HG03045 (cell line): ENCODE data around the gene SRCAP.

ENCODE experiments used
- ATAC-seq: cut with Tn5 transposase; IDR thresholded peaks from one replicate; pipeline ENCODE4 v1.9.1; 2021; ENCODE audit warnings: mild to moderate bottlenecking, moderate library complexity; ENCODE audit not compliant: unreplicated experiment

The SRCAP gene

DNA sequence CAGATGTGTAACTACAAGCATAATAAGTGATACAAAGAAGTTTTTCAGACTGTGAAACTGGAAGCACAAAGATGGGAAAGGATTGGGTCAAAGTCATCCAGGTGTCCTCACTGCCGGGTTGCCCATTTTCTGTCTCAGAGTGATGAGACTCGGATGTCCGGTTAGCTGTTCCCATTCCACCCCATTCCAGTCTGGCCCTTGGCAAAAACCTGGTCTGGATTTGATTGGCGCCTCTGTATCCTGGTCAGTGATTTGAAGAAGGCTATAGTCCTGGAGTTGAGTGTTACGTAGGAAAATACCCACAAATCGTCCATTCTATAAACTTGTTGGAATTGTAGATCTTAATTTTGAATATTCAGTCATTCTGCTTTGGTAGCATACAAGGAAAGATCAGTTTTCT lies 29.4 kb downstream of the SRCAP start:
- ATAC-seq = no peak

DNA sequence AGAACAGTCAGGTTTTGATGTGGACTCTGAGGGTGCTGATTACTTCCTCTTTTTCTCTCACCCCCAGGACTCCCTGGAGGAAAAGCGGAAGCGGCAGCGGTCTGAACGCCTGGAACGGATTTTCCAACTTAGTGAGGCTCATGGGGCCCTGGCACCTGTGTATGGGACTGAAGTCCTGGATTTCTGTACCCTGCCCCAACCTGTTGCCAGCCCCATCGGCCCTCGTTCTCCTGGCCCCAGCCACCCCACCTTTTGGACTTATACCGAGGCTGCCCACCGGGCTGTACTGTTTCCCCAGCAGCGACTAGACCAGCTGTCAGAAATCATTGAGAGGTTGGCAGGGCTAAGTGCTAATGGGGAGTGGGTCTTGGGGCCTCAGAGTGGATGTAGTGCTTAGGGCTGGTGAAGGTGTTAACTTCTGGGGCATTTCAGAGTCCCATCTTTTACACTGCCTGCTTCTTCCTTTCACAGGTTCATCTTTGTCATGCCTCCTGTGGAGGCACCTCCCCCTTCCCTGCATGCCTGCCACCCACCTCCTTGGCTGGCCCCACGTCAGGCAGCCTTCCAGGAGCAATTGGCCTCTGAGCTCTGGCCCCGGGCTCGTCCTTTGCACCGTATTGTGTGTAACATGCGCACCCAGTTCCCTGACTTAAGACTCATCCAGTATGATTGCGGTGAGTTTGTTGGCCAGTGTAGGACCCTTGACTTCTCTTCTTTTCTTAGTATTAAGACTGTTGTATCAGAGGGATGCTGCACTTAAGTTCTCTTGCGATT lies 30.1 kb downstream of the SRCAP start:
- no peak for ATAC-seq

DNA sequence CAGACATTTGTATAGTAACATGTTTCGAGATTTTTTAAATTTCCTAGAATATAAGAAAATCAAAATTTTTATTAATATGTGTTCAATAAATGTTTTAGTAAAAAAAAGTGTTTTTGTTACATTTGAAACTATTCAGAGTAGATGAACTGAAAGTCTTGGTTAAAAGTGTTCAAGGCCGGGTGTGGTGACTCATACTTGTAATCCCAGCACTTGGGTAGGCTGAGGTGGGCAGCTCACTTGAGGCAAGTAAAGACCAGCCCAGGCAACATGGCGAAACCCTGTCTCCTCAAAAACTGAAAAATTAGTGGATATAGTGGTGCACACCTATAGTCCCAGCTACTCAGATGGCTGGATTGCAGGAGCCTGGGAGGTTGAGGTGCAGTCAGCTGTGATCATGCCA lies 32.4 kb downstream of the SRCAP start:
- ATAC-seq = no peak

DNA sequence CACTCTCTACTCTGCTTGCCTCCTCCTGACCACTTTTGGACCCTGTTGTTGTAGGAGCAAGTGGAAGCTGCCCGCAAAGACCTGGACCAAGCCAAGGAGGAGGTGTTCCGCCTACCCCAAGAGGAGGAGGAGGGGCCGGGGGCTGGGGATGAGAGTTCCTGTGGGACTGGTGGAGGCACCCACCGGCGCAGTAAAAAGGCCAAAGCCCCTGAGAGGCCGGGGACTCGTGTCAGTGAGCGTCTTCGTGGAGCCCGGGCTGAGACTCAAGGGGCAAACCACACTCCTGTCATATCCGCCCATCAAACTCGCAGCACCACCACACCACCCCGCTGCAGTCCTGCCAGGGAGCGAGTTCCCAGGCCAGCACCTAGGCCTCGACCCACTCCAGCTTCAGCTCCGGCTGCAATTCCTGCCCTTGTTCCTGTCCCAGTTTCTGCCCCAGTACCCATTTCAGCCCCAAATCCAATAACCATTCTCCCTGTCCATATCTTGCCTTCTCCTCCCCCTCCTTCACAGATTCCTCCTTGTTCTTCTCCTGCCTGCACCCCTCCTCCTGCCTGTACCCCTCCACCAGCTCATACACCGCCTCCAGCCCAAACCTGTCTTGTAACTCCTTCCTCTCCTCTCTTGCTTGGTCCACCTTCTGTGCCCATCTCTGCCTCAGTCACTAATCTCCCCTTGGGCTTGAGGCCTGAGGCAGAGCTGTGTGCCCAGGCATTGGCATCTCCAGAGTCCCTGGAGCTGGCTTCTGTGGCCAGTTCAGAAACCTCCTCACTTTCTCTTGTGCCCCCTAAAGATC lies 38.2 kb downstream of the SRCAP start:
- ATAC-seq = no peak

DNA sequence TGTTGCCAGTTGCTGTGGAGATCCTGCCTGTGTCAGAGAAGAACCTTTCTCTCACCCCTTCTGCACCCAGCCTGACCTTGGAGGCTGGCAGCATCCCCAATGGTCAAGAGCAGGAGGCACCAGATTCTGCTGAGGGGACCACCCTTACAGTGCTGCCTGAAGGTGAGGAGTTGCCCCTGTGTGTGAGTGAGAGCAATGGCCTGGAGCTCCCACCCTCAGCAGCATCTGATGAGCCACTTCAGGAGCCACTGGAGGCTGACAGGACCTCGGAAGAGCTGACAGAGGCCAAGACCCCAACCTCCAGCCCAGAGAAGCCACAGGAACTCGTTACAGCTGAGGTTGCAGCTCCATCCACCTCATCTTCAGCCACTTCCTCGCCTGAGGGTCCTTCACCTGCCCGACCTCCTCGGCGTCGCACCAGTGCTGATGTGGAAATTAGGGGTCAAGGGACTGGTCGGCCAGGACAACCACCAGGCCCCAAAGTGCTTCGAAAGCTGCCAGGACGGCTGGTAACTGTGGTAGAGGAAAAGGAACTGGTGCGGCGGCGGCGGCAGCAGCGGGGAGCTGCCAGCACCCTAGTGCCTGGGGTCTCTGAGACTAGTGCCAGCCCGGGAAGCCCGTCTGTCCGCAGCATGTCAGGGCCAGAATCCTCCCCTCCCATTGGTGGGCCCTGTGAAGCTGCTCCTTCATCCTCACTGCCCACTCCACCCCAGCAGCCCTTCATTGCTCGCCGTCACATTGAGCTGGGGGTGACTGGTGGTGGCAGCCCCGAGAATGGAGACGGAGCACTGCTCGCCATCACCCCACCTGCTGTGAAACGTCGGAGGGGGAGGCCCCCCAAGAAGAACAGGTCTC lies 39.0 kb downstream of the SRCAP start:
- ATAC-seq = no peak

DNA sequence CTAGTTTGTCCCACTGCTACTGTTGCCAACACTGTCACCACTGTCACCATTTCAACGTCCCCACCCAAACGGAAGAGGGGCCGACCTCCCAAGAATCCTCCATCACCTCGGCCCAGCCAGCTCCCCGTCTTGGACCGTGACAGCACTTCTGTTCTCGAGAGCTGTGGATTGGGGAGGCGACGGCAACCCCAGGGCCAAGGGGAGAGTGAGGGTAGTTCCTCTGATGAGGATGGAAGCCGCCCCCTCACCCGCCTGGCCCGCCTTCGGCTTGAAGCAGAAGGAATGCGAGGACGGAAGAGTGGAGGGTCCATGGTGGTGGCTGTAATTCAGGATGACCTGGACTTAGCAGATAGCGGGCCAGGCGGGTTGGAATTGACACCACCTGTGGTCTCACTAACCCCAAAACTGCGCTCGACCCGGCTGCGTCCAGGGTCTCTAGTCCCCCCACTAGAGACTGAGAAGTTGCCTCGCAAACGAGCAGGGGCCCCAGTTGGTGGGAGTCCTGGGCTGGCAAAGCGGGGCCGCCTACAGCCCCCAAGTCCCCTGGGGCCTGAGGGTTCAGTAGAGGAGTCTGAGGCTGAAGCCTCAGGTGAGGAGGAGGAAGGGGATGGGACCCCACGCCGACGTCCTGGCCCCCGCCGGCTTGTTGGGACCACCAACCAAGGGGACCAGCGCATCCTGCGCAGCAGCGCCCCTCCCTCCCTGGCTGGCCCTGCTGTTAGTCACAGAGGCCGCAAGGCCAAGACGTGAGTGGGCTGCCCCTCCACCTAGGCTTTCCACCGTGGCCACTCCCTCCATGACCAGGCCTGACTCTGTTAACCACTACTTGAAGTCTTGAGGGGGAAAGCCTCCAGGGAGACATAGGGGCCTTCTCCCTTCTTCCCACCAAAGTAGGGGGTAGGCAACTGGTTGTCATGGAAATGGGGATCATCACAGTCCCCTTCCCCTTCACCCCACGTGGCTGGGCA lies 40.3 kb downstream of the SRCAP start:
- ATAC-seq = no peak

DNA sequence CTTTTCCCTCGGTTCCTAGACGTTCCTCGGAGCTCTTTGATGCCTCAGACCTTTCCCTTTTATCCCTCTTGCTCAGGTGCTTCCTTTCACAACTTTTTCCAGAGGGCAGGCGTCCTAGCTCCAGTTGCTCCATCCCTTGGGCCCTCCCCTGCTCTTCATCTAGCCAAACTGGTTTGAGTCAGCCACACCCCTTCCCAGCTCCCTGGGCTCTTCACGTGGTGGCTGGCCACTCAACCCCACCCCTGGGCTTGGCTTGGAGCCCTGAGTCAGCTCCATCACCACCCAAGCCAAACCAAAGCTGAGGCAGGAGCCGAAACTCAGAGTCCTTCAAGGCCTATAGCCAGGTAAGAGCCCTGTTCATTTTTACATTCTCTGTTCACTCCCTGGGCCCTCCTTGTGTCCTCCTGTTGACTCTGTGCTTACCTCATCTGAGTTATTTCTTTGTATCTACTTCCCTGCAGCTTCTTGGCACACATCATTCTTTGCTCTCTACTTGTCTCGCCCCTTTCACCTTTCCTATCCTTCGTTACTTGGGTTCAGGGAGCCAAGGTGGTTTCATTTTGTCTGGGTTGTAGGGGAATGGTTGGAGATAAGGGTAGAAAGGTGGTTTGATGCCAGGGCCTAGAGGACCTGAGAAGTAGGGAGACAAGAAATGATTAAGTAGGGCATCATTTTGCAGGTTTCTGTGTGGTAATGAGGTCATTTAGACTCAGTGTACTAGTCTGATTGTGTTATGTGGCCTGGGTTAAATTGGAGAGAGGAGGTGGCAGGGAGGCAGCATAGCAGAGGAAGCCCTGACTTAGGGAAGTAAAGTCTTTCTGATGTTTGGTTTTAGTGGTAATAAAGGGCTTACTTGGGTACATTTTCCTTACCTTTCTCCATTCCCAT lies 41.6 kb downstream of the SRCAP start:
- ATAC-seq = no peak

DNA sequence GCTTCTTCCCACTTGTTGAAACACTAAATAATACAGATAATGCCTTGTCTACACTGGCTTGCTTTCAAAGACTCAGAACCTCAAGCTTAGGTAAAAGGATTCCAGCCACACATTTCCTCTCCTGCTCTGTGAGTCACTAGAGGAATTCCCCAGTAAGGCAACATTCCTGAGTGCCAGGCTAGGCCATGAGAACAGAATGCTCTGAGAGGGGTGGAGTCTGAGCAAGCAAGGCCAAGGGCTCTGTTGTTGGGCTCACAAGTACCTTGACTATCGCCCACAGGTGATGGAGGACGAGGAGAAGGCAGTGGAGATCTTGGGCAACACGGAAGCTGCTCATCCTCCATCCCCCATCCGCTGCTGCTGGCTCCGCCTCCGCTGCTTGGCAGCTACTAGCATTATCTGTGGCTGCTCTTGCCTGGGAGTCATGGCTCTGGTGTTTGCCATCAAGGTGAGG lies 42.5 kb downstream of the SRCAP start:
- no peak for ATAC-seq

DNA sequence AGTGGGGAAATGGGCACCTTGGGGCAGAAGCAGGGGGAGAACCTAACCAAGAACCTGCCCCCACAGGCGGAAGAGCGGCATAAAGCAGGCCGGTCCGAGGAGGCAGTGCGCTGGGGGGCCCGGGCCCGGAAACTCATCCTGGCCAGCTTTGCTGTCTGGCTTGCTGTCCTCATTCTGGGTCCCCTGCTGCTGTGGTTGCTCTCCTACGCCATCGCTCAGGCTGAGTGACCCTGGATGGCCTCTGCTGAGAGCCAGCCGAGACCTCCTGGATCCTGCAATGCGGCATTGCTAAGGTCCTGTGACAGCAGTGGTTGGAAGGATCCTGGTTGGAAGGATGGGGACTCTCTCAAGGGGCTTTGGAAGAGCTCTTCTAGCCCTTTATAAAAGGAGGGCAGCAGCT lies 44.7 kb downstream of the SRCAP start:
- ATAC-seq = no peak

DNA sequence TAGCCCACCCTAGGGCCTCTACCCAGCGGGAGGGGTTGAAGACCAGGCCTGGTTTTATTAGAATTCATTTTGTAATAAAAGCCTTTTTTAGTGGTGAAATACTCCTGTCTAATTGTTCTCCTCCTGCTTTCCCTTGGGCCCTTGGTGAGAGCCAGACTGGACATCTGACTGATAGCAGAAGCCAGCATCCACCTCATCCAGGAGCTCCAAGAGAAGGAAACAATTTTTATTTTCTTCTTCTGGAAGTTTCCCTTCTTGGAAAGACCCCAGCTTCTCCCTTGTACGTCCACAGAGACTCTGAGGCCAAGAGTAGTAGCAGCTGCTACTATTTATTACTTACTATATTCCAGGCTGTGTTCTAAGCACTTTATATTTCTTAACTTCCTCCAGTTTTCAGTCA lies 45.2 kb downstream of the SRCAP start:
- no peak for ATAC-seq

DNA sequence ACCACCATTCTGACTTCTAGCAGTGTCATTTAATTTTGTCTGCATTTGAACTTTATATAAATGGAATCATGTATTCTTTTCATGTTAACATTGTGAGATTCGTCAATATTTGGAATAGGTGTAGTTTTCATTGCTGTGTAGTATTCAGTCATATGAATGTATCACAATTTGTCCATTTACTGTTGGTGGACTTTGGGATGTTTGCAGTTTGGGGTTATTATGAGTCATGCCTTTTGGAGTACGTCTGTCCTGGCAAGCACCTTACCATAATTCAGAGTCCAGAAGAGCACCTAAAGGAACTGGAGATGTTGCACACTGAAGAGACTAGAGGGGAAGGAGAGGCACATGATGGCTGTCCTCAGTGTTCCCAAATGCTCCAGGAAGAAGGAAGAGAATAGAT lies 46.1 kb downstream of the SRCAP start:
- no peak for ATAC-seq

DNA sequence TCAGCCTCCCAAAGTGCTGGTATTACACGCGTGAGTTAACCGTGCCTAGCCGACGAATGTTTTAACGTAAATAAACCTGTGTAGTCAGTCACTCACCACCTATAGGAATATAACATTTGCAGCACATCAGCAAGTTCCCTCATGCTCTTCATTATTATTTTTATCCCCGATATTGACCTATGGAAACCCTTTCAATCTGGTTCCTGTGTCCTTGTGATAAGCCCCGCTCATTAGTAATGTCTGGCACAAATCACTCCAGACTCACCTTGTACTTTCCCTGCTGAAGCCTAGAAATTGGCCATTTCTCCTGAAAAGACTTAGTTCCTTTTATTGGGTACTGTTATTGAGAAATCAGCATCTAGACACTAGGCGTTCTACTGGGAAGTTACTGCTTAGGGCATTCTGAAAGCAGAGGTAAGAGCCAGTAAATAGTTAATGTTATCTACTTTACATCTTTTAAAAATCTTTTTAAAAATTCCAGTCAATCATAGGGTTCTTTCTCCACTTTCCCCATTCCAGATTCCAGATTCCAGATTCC lies 47.7 kb downstream of the SRCAP start:
- no peak for ATAC-seq

DNA sequence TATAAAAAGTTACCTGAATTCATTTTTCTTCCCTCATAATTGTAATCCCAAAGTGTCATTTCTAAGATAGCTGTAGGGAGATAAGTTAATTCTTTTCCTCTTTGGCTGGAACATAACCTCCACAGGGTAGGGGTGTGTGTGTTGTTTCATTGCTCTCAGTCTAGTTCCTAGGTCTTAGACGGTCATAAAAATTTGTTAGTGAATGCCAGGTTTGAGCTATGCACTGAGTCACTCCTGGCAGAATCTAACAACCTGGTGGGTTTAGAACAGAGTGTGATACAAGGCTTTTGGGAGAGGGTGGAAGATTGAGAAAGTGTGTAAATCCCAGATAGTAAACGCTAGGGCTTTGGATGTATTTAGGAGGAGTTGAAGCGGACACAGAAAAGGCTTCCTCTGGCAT lies 48.4 kb downstream of the SRCAP start:
- ATAC-seq = no peak

DNA sequence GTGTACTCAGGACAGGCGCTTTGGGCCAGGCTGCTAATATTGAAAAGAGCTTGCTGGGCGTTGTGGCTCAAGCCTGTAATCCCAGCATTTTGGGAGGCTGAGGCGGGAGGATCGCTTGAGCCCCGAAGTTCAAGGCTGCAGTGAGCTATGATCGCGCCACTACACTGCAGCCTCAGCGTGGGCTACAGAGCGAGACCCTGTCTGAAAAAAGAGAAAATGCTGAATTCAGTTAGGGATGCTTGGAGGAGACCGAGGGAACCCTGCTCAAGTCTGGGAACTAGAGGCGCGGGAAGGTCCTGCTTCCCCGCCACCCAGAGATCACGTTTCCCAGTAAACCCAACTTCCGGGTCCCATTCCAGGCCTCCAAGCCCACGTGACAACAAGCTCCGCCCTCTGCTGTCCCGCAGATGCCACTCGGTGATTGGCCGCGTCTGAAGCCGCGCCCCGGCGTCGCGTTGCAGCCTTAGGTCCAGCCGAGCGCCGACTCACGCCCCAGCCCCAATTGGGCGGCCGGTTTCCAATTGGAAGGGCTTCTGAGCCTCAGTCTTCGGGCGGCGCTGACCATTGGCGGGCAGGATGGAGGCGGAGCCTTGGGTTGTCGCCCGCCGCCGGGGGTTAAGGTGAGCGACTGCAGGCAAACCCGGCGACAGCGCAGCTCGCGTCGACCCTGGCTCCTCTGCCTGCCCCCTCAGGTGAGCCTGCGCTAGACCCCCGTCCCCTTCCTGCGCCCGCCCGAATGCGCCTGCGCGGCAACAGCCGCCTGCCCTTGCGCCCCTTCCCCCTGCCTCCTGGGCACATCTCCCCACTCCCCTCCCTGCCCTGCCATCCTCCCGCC lies 49.0 kb downstream of the SRCAP start, which contains the start of gene PHKG2:
PHKG2 (plus strand) TSS at position 627 of the 835 bp plus-strand sequence. CDS start 396 bp downstream, outside the sequence.
- peak; percentile 98 for ATAC-seq

DNA sequence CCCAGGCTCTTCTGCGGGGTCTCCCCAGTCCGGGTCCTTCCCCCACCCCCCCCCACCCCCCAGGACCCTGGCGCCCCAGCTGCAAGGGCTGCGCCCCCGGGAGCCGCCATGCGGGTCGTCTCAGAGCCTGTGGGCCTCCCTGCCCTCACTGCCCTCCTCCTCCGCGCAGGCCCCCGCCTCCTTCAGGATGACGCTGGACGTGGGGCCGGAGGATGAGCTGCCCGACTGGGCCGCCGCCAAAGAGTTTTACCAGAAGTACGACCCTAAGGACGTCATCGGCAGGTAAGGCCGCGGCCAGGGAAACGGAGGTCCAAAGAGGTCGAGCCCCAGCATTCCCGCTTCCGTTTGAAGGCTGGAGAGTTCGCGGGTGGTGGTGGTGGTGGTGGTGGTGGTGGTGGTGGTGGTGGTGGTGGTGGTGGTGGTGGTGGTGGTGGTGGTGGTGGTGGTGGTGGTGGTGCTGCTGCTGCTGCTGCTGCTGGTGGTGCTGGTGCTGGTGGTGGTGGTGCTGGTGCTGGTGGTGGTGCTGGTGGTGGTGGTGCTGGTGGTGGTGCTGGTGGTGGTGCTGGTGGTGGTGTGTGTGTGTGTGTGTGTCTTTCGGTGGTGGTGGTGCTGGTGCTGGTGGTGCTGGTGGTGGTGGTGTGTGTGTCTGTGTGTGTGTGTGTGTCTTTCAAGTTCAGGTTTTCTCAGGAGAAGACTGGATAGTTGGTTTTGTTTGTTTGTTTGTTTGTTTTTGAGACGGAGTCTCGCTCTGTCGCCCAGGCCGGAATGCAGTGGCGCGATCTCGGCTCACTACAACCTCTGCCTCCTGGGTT lies 49.9 kb downstream of the SRCAP start:
- peak; percentile 20 for ATAC-seq

DNA sequence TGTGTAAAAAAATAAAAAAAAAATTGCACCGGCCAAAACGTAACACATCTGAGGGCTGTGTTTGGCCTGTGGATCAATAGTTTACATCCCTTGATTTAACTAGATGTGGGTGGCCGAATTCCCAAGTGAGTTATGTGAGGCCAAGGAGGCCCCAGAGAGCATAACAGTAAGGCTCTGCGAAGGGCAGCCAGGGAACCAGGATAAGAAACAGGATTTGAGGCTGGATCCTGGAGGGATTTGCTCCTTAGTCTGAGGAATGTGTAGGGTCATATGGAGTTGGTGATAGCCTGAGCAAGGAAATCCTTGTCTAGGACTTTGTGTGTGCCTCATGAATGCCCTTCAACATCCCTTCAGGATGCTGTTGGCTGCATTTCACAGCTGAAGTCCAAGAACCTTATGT lies 51.2 kb downstream of the SRCAP start:
- no peak for ATAC-seq

DNA sequence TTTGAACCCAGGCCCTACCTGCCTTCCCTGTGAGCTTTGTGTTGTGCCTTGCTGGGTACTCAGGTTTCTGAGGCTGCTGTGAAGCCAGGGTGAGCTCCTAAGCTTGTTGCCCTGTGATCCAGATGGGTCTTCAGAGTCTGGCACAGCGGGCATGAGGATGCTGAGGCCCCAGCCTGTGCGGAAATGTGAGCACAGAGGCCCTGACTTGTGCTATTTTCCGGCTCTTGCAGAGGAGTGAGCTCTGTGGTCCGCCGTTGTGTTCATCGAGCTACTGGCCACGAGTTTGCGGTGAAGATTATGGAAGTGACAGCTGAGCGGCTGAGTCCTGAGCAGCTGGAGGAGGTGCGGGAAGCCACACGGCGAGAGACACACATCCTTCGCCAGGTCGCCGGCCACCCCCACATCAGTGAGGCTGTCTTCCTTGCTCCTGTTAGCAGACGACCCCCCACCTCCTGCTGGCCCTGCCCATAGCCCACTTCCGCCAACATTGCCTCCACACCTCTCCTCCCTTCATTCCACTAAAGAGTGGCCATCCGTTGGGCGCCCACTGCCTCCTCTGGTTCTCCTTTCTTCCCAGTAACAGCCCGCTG lies 52.0 kb downstream of the SRCAP start:
- no peak for ATAC-seq
